B cell (primary cell): ENCODE data around the gene ZFPM1. TPM values are rescaled to one million over a fixed set of nuclear protein-coding genes. Genes with fewer than 3 reads are reported as not detected.

Experiments used
- ATAC-seq: fragments of 200-7000 bp; cut with Tn5 transposase; one replicate; pipeline ENCODE4 v1.10.0; 2021; ENCODE audit warnings: low read depth, mild to moderate bottlenecking, moderate number of reproducible peaks, moderate library complexity
- CTCF ChIA-PET: fragments of 350-600 bp; sonication (Branson Sonifier 250); formaldehyde crosslinking; loops from one replicate; lab custom pipeline; 2021; ENCODE audit warnings: antibody characterized with exemption, inconsistent platforms; lab: Charles Lee
- POLR2A ChIA-PET: fragments of 350-600 bp; sonication (Branson Sonifier 250); formaldehyde crosslinking; loops from one replicate; lab custom pipeline; 2021; ENCODE audit warnings: antibody characterized with exemption; lab: Charles Lee
- DNase-seq: peaks from one replicate; pipeline ENCODE4 v3.0.0; 2013
- H2AFZ ChIP-seq: 2 replicates; pipeline ENCODE4 v1.6.1; 2012; ENCODE audit warnings: mild to moderate bottlenecking, low read depth, low read length; ENCODE audit not compliant: insufficient read depth, poor library complexity, severe bottlenecking
- H3K27ac ChIP-seq, 2 donors: 1 replicate in 1 of 2; 2 replicates in 1 of 2; pipeline ENCODE4 v1.5.1; 2012 to 2013; ENCODE audit warnings: low read length in 2 of 2, mild to moderate bottlenecking in 2 of 2, moderate library complexity in 1 of 2
- H3K27me3 ChIP-seq, 4 experiments: fragments of 200-600 bp in 1 of 4; sonication (generic) in 1 of 4; replicated peaks in 1 of 4; 1 replicate in 2 of 4; 2 replicates in 2 of 4; pipeline versions ENCODE4 v1.6.1 to v1.7.0; 2013 to 2016; ENCODE audit warnings: low read length in 3 of 4, mild to moderate bottlenecking in 2 of 4, mixed read lengths in 1 of 4, moderate library complexity in 1 of 4; ENCODE audit not compliant: insufficient read depth in 4 of 4, control insufficient read depth in 3 of 4; ENCODE audit errors: control extremely low read depth in 1 of 4
- H3K36me3 ChIP-seq, 2 experiments: replicated peaks in 1 of 2; 1 replicate in 1 of 2; 2 replicates in 1 of 2; pipeline versions ENCODE4 v1.6.1 to v1.7.1; 2013; ENCODE audit warnings: low read length in 1 of 2; ENCODE audit not compliant: insufficient read depth in 2 of 2, control insufficient read depth in 1 of 2; ENCODE audit errors: control extremely low read depth in 1 of 2, extremely low read depth in 1 of 2
- H3K4me1 ChIP-seq, 2 donors: fragments of 200-600 bp in 1 of 2; sonication (generic) in 1 of 2; 1 replicate in 1 of 2; 2 replicates in 1 of 2; pipeline versions ENCODE4 v1.5.1 to v1.6.1; 2013 to 2017; ENCODE audit warnings: low read length in 2 of 2; ENCODE audit not compliant: control insufficient read depth in 2 of 2, insufficient read depth in 2 of 2
- H3K4me2 ChIP-seq: replicated peaks from 2 replicates; pipeline ENCODE3; 2012; ENCODE audit warnings: mild to moderate bottlenecking, low read depth, low read length; ENCODE audit not compliant: poor library complexity, severe bottlenecking
- H3K4me3 ChIP-seq, 5 experiments: fragments of 200-600 bp in 1 of 5; sonication (generic) in 1 of 5; 1 replicate in 3 of 5; 2 replicates in 2 of 5; pipeline versions ENCODE4 v1.5.1 to v1.7.0; 2011 to 2016; ENCODE audit warnings: low read length in 4 of 5, mild to moderate bottlenecking in 4 of 5, low read depth in 2 of 5, control low read depth in 1 of 5, moderate library complexity in 1 of 5; ENCODE audit not compliant: insufficient read depth in 1 of 5; ENCODE audit errors: control extremely low read depth in 1 of 5, extremely low read depth in 1 of 5
- H3K79me2 ChIP-seq: fragments of 200-600 bp; sonication (generic); one replicate; pipeline ENCODE4 v1.6.0; 2016; ENCODE audit warnings: low read length; ENCODE audit not compliant: control insufficient read depth, insufficient read depth
- H3K9ac ChIP-seq: fragments of 200-600 bp; sonication (generic); 2 replicates; pipeline ENCODE4 v1.6.1; 2017; ENCODE audit warnings: mild to moderate bottlenecking, low read length, moderate library complexity
- H3K9me3 ChIP-seq, 3 donors: one replicate each; pipeline versions ENCODE4 v1.6.1 to v1.7.1; 2013; ENCODE audit warnings: low read length in 2 of 3; ENCODE audit not compliant: control insufficient read depth in 2 of 3, insufficient read depth in 1 of 3; ENCODE audit errors: control extremely low read depth in 1 of 3
- H4K20me1 ChIP-seq: 2 replicates; pipeline ENCODE4 v1.6.0; 2012; ENCODE audit warnings: mild to moderate bottlenecking, low read length; ENCODE audit not compliant: insufficient read depth, control insufficient read depth, poor library complexity, severe bottlenecking
- H3K27ac Mint-ChIP-seq: one replicate; pipeline ENCODE4 v1.8.0; 2021; ENCODE audit warnings: mixed read lengths
- H3K27me3 Mint-ChIP-seq: one replicate; pipeline ENCODE4 v1.8.0; 2021; ENCODE audit warnings: mixed read lengths
- H3K4me1 Mint-ChIP-seq: one replicate; pipeline ENCODE4 v1.8.0; 2021; ENCODE audit warnings: mixed read lengths
- H3K4me3 Mint-ChIP-seq: one replicate; pipeline ENCODE4 v1.8.0; 2021; ENCODE audit warnings: mixed read lengths
- H3K9me3 Mint-ChIP-seq: one replicate; pipeline ENCODE4 v1.8.0; 2022; ENCODE audit warnings: mixed read lengths; ENCODE audit not compliant: insufficient read depth
- EZH2 ChIP-seq: IDR thresholded peaks from 2 replicates; pipeline ENCODE4 v1.6.1; 2012; ENCODE audit warnings: borderline replicate concordance, low read depth, mild to moderate bottlenecking, moderate library complexity, low read length; ENCODE audit not compliant: insufficient read depth, poor library complexity, severe bottlenecking
- WGBS: methylation state at CpG from one replicate; pipeline ENCODE4 v1.1.5; 2013; ENCODE audit warnings: missing lambda C conversion rate; ENCODE audit not compliant: insufficient coverage; 5-methylcytosine and 5-hydroxymethylcytosine counted together
- intact Hi-C: fragments of 100-400 bp; cut with micrococcal nuclease; formaldehyde crosslinking; loops from one replicate; pipeline ENCODE4 v1.10.0; 2022
- polyA plus RNA-seq: library from polyadenylated mRNA; depleted of rRNA; stranded (reverse); fragments of >200 nt; gene quantifications from 2 replicates; pipeline ENCODE4 v1.2.3, GENCODE V29; 2012
- total RNA-seq, 2 donors: library from RNA; stranded (reverse); fragments of 120-200 nt in 1 of 2; gene quantifications; 1 replicate in 1 of 2; 2 replicates in 1 of 2; pipeline versions ENCODE4 v1.2.3 to v1.2.4, GENCODE V29; 2013 to 2022
- TF ChIP-seq, protein P1 (sequence below): fragments of 200-600 bp; IDR thresholded peaks from one replicate; pipeline ENCODE4 v1.8.0; 2022; ENCODE audit warnings: antibody characterized with exemption, mild to moderate bottlenecking

The ZFPM1 gene
- total and polyA plus RNA-seq, 2 donors (not counting 1 experiment from before 2014, with no cell fraction given), result 4.3 to 34.6 TPM

DNA sequence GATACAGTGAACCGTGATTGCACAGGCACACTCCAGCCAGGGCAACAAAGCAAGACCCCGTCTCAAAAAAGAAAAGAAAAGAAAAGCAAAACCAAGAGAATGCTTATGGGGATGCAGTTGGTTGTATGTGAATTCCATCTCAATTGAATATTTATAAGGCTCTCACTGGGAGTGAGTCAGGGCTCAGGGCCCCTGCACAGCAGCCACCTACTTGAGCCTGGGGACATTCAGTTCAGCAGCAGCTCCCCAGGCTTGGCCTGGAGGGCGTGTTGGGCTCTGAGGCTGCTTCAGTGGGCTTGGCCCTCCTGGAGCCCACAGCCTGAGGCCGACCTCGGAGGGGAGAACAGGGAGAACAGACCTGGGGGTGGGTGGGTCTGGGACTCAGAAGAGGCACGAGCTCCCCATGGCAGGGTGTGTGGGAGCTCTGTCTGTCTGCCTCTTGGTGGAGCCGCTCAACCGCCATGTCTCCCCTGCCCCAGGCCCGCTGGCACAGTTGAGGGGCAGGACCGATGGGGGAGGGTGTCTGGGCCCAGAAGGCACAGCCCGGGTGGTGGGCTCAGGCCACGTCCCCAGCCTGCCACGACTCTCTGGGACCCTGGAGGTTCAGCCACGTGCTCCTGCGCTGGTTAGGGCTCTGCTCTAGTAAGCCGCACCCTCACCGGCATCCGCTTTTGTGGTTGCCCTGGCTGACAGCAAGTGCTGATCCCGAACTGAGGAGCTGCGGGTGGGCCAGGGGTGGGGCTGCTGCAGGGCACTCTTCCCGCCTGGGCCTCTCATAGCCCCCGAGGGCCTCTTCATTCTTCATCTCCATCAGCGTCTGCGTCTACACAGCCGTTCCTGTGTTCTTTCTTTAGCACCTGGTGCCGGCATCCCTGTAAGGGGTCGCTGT lies 24.8 kb downstream of the ZFPM1 start:
- TF ChIP-seq EZH2, result no peak
- TF ChIP-seq, protein P1, sequence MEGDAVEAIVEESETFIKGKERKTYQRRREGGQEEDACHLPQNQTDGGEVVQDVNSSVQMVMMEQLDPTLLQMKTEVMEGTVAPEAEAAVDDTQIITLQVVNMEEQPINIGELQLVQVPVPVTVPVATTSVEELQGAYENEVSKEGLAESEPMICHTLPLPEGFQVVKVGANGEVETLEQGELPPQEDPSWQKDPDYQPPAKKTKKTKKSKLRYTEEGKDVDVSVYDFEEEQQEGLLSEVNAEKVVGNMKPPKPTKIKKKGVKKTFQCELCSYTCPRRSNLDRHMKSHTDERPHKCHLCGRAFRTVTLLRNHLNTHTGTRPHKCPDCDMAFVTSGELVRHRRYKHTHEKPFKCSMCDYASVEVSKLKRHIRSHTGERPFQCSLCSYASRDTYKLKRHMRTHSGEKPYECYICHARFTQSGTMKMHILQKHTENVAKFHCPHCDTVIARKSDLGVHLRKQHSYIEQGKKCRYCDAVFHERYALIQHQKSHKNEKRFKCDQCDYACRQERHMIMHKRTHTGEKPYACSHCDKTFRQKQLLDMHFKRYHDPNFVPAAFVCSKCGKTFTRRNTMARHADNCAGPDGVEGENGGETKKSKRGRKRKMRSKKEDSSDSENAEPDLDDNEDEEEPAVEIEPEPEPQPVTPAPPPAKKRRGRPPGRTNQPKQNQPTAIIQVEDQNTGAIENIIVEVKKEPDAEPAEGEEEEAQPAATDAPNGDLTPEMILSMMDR, result no peak
- H3K4me2 ChIP-seq, result peak overlapping the region; percentile 85
- H3K4me3 Mint-ChIP-seq, result peak overlapping the region; percentile 34
- 58% methylated on average over 26 of the region's 27 CpGs for WGBS
- H2AFZ ChIP-seq, result no peak overlapping the region
- peaks cover 44% of the 10 kb centered on the region for H3K4me1 Mint-ChIP-seq
- H3K27ac ChIP-seq, result no peak overlapping the region
- DNase-seq, result peak; percentile 58
- no peaks in the 10 kb centered on the region for H3K27me3 Mint-ChIP-seq
- H3K4me1 ChIP-seq, result peaks cover 32 to 59% of the 10 kb centered on the region in 2 donors
- no peak overlapping the region for H3K9ac ChIP-seq
- no peaks in the 10 kb centered on the region for H3K9me3 Mint-ChIP-seq
- peaks cover 16% of the 10 kb centered on the region for H3K79me2 ChIP-seq
- peak overlapping the region; percentile 80 for H3K27ac Mint-ChIP-seq
- intact Hi-C loops, result no loop called here
- H3K27me3 ChIP-seq, result no peaks in the 10 kb centered on the region
- H3K36me3 ChIP-seq, result no peaks in the 10 kb centered on the region
- no peak for ATAC-seq
- H4K20me1 ChIP-seq, result peaks cover 44% of the 10 kb centered on the region
- ChIA-PET POLR2A (interaction anchor here (0.7 to 1.5 kb wide), 2 partner anchors 23 to 27 kb away, joined by 3 to 6 read pairs; no protein-coding TSS in a partner anchor), CTCF (no interaction called here)
- H3K9me3 ChIP-seq, result no peaks in the 10 kb centered on the region
- no peak overlapping the region for H3K4me3 ChIP-seq
